NCI-H2107 treated with DMSO at 0.1 percent for 48 hours (cell line): ENCODE data around the gene ZNF813.
A peak's percentile ranks its signal among the peaks of the same experiment; 100 is the strongest.
"Not testable (repeated sequence)": the region's sequence is repeated elsewhere in the genome, so short reads cannot be mapped to it uniquely, and the experiment has no call there.

ENCODE experiments used
- DNase-seq: peaks from one replicate; lab custom pipeline; 2025; ENCODE audit not compliant: unreplicated experiment; lab: John Stamatoyannopoulos, UW

The ZNF813 gene

DNA sequence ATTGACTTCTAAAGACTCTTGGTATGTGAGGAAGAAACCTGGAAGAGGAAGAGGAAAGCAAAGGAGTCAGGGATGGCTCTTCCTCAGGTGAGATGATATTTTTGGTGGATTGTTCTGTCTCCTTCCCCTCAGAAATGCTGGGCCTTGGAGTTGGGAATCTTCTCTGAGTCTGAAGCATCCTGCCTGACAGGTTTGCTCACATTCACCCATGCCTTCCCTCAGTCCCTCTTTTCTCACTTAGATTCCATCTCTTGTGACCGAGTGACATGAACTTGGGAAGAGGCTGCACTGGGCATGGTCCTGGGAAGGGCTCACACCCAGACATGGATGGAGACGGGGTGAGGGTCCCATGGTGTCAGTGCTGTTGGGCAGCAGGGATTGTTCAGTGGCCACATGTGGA, 16.2 kb downstream of the ZNF813 start:
- DNase-seq: not testable (repeated sequence)

DNA sequence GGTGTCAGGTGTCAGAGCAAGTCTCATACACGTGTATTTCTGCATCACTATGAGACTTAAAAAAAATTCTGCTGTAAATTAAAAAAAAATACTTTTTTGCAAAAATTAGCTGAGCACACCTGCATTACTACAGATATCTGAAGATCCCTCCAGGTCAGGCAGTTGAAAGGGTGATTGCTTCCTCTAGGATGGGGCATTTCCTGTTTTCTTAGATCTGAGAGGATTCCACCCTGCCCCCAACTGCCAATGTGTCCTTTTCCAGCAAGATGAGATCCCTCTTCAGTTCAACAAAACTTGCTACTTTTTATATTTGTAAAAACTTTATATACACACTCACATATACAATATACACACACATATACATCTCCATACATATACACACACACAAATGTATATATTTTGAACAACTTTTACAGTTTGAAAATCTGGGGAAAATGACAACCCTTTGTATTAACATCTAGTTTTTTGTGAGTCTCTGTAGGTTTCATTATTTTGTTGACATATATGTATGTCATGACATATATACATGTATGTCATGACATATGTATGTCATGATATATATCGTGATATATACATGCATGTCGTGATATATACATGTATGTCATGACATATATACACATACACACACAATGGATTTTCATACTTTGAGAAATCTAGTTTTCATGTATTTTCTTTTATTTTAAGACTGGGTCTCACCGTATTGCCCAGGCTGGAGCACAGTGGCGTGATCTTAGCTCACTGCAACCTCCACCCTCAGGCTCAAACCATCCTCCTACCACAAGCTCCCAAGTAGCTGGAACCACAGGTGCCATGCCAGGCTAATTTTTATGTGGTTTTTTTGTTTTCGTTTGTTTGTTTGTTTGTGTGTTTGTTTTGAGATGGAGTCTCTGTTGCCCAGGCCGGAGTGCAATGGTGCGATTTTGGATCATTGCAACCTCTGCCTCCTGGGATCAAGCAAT, 17.8 kb downstream of the ZNF813 start:
- DNase-seq: no peak

- no peak for DNase-seq
Measured at GRCh38 chr19:53492153-53492552, 24.6 kb downstream of the ZNF813 start.

- DNase-seq: not testable (repeated sequence)
Measured at GRCh38 chr19:53497311-53498023, 29.9 kb downstream of the ZNF813 start.

DNA sequence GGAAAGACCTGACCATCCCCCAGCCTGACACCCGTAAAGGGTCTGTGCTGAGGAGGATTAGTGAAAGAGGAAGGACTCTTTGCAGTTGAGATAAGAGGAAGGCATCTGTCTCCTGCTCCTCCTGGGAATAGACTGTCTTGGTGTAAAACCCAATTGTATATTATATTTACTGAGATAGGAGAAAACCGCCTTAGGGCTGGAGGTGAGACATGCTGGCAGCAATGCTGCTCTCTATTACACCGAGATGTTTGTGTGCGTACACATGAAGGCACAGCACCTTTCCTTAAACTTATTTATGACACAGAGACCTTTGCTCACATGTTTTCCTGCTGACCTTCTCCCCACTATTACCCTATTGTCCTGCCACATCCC, 30.5 kb downstream of the ZNF813 start:
- DNase-seq: not testable (repeated sequence)

DNA sequence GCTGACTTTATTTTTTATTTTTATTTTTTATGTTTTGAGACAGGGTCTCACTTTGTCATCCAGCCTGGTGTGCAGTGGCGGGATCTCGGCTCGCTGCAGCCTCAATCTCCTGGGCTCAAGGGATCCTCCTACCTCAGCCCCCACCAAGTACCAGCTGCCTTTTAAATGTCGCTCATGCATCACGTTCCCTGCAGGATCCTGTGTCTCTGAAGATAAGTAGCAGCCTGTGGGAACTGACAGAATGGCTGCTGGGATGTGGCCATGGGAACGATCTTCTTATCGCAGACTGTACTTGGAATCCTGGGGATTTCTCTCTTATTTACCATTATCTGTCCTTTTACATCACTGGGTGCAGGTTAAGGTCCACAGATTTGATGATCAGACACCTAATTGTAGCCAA, 35.6 kb downstream of the ZNF813 start:
- peak; percentile 2 for DNase-seq

DNA sequence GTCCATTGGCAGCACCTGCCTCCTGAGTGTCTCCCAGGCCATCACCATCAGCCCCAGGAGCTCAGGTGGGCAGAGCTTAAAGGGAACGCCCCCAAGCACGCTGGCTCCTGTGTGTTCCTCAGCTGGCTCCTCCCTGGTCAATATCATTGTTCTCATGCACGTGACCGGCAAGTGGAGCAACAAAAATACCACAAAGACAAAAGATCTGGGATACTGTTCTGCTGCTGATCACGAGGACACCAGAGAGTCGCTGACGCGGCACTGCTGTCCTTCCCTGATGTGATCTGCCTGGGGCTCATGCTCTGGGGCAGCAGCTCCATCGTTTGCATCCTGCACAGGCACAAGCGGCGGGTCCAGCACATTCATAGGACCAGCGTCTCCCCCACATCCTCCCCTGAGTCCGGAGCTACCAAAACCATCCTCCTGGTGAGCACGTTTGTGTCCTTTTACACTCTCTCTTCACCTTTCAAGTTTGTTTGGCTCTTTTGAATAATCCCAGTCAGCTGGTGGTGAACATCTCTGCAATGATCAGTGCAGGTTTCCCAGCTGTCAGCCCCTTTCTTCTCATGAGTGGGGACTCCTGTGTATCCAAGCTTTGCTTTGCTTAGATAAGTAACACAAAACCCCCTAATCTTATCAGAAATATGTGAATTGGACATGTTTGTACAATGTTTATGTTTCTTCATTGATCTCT, 36.3 kb downstream of the ZNF813 start:
- peak; percentile 9 for DNase-seq

GRCh38 chr19:53504365-53504703, 36.8 kb downstream of the ZNF813 start:
- not testable (repeated sequence) for DNase-seq

DNA sequence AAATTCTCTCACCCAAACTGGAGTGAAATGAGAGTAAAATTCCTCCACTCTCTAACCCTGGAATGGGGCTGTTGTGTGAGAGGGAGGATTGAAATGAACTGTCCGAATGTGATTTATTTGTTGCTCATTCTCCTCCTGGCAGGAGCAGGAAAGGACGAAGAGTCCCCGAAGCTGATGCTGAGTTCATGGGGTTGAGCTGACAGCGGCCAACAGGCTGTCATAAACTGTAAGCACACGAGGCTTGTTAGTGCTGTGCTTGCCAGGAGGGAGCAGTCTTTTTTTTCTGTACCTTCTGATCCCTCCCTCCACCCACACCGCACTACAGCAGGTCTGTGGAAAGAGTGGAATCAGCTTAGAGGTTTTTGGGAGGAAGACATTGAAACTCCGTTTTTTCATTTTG, 37.4 kb downstream of the ZNF813 start:
- no peak for DNase-seq

DNA sequence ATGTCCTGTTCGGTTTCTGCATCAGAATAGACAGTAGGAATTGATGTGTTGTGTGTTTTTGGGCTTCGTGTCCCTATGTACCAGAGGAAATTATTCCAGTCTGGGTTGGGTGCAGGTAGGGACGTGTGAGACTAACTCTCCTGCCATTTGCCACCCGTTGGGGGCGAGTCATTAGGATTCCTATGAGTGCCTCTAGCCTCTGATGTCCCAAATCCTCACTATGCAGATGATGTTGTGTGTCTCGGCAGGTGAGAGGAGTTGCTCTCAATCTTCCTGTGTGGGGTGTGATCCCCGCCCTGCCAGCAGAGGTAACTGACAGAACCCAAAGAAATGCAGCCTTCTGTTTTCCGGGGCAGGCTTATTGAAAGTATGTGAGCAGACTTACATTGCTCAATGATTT, 39.2 kb downstream of the ZNF813 start:
- DNase-seq: no peak

DNA sequence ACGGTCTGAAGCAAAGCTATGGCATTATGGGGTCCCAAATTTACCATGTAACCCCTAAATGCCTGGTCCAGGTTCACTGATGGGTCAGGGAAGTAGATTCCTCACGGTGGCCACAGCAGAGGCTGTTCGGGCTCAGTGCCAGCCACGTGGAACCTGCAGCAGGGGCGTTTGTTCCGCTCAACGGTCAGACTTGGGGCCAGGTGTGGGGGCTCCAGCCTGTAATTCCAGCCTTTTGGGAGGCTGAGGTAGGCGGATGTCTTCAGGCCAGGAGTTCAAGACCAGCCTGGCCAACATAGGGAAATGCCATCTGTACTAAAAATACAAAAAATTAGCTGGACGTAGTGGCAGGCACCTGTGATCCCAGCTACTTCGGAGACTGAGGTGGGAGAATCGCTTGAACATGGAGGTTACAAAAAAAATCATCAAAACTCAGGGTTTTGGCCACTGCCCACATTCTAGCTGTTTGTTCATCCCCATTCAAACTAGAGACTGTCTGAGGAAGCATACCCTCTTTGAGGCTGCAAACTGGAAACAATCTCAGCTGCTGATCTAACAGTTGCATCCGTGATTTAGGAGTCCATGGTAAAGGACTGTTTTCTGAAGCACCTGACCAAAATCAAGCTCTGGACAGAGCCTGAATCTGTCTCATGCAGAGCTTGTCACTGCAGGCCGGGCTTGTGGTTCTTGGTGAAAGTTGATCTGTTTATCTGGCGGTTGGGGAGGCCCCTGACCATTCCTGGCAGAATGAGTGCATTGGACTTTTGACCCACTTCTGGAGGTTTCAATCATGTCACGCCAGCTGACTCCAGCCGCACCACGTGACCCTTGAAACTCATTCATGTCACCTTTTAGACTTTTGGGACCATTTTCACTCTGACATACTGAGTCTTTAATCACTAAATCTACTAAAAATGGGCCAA, 40.2 kb downstream of the ZNF813 start:
- DNase-seq: no peak

DNA sequence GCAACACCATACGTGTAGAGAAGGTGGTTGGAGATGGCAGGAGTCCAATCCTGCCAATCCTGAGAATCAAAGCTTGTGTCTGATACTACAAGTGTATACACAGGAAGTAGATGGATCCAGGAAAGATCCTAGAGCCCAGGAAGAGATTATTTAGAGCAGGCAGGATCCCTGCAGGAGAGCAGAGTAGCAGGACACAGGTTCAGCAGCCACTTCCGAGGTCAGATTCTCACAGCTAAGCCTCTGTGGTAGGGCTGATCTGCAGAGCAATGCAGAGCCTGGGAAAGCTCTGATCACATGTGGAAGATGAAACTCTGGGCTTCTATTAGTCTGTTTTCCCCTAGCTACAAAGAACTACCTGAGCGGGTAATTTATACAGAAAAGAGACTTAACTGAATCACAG, 41.9 kb downstream of the ZNF813 start:
- DNase-seq: no peak

DNA sequence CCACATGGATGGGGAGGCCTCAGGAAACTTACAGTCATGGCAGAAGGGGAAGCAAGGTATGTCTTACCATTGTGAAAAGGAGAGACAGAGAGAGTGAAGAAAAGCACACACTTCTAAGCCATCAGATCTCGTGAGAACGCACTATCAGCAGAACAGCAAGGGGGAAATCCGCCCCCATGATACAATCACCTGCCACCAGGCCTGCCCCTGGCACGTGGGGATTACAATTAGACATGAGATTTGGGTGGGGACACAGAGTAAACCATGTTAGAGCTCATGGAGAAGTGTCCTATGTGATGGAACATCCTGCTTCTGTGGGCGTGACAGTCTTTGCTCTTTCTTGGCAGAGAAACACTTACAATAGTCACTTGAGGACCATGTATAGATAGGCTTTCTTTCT, 42.3 kb downstream of the ZNF813 start:
- DNase-seq: no peak

- no peak for DNase-seq
Measured at GRCh38 chr19:53511357-53511756, 43.8 kb downstream of the ZNF813 start.

DNA sequence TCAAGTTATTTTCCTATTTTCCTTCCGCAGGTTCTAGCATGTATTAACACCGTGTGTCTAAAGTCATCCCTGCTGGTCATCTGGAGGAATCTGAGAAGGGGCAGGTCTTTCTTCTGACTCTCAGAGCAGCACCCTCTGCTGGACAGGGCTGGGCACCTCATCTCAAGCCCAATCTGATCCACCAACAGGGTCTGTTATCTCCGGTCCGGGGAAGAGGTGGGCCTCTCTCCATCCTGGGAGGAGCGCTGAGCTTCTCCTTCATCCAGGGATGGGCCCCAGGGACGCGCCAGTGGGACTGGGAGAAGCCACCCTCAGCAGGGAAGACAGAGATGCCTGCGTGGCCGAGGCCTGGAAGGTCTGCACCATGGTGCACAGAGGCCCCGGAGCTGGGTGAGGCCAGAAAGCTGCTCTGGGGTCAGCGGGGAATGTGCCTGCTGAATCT, 44.4 kb downstream of the ZNF813 start:
- DNase-seq: no peak

- DNase-seq: not testable (repeated sequence)
Measured at GRCh38 chr19:53515047-53515446, 47.5 kb downstream of the ZNF813 start.

DNA sequence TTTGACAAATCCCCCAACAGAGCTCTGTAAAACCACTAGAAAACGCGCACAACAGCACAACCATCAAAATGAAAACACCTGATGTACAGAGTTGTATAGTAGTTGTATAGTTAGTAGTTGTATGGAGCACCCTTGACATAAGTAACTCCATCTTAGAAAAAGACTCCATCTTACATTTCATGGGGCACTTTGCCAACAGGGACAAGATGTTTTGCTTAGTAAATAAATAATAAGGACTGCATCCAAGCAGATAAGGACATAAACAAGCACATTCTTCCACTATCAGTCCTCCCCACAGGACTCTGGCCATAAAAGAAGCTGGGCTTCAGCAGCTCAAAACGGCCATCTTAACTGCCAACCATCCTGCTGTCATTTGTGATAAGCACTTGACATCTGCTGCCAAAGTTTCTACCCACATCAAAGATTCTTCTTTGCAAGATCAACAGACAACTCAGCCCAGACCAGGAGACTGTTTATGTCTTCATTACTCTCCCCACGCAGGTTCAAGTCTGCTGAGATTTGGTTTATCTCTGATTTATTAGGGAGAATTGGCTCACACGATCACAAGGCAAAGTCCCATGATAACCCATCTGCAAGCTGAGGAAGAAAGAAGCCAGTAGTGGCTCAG, 49.7 kb downstream of the ZNF813 start:
- DNase-seq: no peak

DNA sequence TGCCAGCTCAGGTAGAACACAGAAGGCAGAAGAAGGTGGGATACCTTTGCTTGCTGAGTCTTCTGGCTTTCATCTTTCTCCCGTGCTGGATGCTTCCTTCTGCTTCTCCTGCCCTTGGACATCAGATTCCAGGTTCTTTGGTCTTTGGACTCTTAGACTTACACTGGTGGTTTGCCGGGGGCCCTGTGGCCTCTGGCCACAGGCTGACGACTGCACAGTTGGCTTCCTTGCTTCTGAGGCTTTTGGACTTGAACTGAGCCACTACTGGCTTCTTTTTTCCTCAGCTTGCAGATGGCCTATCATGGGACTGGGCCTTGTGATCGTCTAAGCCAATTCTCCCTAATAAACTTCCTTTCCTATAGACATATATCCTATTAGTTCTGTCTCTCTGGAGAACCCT, 50.6 kb downstream of the ZNF813 start:
- DNase-seq: no peak

- DNase-seq: no peak
Measured at GRCh38 chr19:53518716-53519115, 51.2 kb downstream of the ZNF813 start.

GRCh38 chr19:53519446-53519845, 51.9 kb downstream of the ZNF813 start:
- no peak for DNase-seq
